ENCODE results near the gene EIF3J.

DNA sequence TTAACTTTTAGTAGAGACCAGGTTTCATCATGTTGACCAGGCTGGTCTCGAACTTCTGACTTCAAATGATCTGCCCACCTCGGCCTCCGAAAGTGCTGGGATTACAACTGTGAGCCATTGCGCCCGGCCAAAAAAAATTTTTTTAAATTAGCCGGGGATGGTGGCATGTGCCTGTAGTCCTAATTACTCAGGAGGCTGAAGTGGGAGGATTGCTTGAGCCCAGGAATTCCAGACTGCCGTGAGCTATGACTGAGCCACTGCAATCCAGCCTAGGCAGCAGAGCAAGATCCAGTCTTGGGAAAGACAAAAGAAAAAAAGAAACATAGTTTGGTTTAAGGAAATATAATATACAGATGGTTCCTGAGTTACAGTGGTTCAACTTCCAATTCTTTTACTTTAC lies 44.9 kb upstream of the EIF3J start:
- TF ChIP-seq EZH2 (IDR thresholded peaks at IDR 0.05; ENCODE audit: insufficient read depth, poor library complexity, severe bottlenecking) (no peak), EZH2phosphoT487 (IDR thresholded peaks at IDR 0.05; ENCODE audit: insufficient read depth, low read depth) (no peak)

Data from GM23248 (cell line).